ENCODE measurements around the gene TXLNG. TPM values are rescaled to one million over a fixed set of nuclear protein-coding genes. Genes with fewer than 3 reads are reported as not detected.

TXLNG gene
- total RNA-seq, 2 donors from 2014 or later, result 11.1 to 19.9 TPM

DNA sequence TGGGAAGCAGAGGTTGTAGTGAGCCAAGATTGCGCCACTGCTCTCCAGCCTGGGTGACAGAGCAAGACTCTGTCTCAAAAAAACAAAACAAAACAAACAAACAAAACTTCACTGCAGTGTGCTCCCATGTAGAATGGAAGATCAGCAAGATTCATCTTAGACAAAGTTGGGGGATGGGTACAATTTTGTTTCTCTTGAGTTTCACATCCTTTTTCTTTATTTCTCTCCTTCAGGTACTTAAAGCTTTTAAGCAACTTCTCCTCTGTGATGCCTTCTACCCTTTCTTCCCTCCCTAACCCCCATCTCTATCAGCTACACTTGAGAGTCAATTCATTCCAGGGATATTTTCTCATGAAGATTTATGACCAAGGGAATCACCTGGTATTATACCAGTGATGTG lies 99.4 kb downstream of the TXLNG start:
- DNase-seq (ENCODE audit: low spot score) (no peak), ATAC-seq (ENCODE audit: insufficient number of reproducible peaks, low FRiP score, low read depth) (no peak)
- Histone ChIP-seq H3K4me3 (no peak overlapping the region), H3K9me3 (no peaks in the 10 kb centered on the region), H3K27ac (no peak overlapping the region), H3K36me3 (no peaks in the 10 kb centered on the region), H3K27me3 (replicated peaks; ENCODE audit: insufficient read depth) (no peaks in the 10 kb centered on the region), H3K4me1 (ENCODE audit: control insufficient read depth in 1 of 2, low read depth in 2 of 2) (no peaks in the 10 kb centered on the region)
- TF ChIP-seq, protein P1, sequence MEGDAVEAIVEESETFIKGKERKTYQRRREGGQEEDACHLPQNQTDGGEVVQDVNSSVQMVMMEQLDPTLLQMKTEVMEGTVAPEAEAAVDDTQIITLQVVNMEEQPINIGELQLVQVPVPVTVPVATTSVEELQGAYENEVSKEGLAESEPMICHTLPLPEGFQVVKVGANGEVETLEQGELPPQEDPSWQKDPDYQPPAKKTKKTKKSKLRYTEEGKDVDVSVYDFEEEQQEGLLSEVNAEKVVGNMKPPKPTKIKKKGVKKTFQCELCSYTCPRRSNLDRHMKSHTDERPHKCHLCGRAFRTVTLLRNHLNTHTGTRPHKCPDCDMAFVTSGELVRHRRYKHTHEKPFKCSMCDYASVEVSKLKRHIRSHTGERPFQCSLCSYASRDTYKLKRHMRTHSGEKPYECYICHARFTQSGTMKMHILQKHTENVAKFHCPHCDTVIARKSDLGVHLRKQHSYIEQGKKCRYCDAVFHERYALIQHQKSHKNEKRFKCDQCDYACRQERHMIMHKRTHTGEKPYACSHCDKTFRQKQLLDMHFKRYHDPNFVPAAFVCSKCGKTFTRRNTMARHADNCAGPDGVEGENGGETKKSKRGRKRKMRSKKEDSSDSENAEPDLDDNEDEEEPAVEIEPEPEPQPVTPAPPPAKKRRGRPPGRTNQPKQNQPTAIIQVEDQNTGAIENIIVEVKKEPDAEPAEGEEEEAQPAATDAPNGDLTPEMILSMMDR (IDR thresholded peaks at IDR 0.05), result no peak

DNA sequence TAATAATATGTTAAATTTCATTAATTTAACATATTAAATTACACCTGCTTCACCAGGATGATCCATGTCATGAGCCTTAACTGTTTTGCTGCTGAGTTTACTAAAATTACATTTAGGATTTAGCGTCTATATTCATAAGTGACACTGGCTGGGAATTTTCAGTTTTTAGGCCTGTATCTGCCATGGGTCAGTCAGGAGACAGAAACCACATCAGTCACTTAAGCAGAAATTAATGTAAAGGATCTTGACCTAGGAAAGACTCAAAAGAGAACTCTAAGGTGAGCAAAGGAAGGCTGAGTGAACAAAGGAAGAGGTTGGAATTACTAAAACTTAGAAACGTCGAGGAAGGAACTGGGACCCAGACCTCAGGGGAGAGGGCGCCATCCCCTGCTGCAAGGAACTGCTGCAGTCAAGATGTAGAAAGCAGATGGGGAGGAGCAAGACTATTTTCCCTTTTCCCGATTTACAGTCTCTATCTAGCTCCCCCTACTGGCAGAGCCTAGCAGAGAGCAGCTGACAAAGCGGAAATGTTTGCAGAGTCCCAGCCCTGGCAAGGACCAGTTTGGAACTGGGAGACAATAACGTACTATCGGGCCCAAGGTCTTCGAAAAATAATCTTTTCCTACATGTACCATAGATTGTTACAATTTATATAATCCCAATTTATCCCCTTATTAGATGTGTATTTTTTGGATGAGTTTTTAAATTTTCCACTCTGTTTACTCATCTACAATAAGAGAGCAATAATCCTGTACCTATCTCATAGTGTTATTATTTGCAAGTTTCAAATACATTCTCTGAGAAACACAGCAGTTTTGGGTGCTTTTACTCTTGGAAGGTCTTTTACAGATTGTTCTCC lies 106.5 kb downstream of the TXLNG start:
- Histone ChIP-seq H3K9me3 (no peaks in the 10 kb centered on the region), H3K27ac (no peak overlapping the region), H3K36me3 (no peaks in the 10 kb centered on the region), H3K4me3 (no peak overlapping the region), H3K27me3 (replicated peaks; ENCODE audit: insufficient read depth) (no peaks in the 10 kb centered on the region), H3K4me1 (ENCODE audit: control insufficient read depth in 1 of 2, low read depth in 2 of 2) (no peaks in the 10 kb centered on the region)
- TF ChIP-seq, protein P1 (IDR thresholded peaks at IDR 0.05), result peak; percentile 65
- DNase-seq (ENCODE audit: low spot score), result no peak
- no peak for ATAC-seq (ENCODE audit: insufficient number of reproducible peaks, low FRiP score, low read depth)

Other genes starting within 250 kb of the TXLNG start
- not detected for gene S100G, start 136.3 kb upstream of the TXLNG start, total RNA-seq
- gene CTPS2, start 73.8 kb upstream of the TXLNG start, total RNA-seq, result 10 to 100 TPM in 1 of 2 donors, 1 to 10 TPM in 1; 7.9 to 12.0 TPM
- 10 to 100 TPM; 18.3 to 22.2 TPM for gene SYAP1, start 66.9 kb upstream of the TXLNG start, total RNA-seq
- 10 to 100 TPM; 71.2 to 92.4 TPM for gene RBBP7, start 83.9 kb downstream of the TXLNG start, total RNA-seq
- 10 to 100 TPM in 1 of 2 donors, 1 to 10 TPM in 1; 4.9 to 22.9 TPM for gene REPS2, start 160.2 kb downstream of the TXLNG start, total RNA-seq

All from thoracic aorta (tissue), 2 donors.